ENCODE results near the gene ENO3. TPM values are rescaled to one million over a fixed set of nuclear protein-coding genes. Genes with fewer than 3 reads are reported as not detected.

ENO3 gene
- total and polyA plus RNA-seq, 3 donors from 2014 or later, result 16.4 to 29.9 (median 17.2) TPM

- DNase-seq, result no peak
- intact Hi-C loops (cut with DNase I; ENCODE audit: low total_unique reads), result no loop called here
- 98% methylated on average over 8 of the region's 8 CpGs for WGBS, 2 donors
- H3K9me3 ChIP-seq, result no peaks in the 10 kb centered on the region
- no peak overlapping the region for H3K4me3 ChIP-seq
- no peaks in the 10 kb centered on the region for H3K36me3 ChIP-seq (ENCODE audit: low read depth, missing control alignments)
- H3K4me1 ChIP-seq, result peaks cover 21% of the 10 kb centered on the region
- no peaks in the 10 kb centered on the region for H3K27me3 ChIP-seq
- TF ChIP-seq CTCF (IDR thresholded peaks at IDR 0.05), result no peak
- no peak for TF ChIP-seq POLR2A (IDR thresholded peaks at IDR 0.05)
- no peak overlapping the region for H3K27ac ChIP-seq
Observed at GRCh38 chr17:4970273-4970672, 19.4 kb downstream of the ENO3 start.

- Histone ChIP-seq H3K9me3 (no peaks in the 10 kb centered on the region), H3K27me3 (no peaks in the 10 kb centered on the region), H3K4me1 (peaks cover 10% of the 10 kb centered on the region), H3K36me3 (ENCODE audit: low read depth, missing control alignments) (no peaks in the 10 kb centered on the region), H3K4me3 (no peak overlapping the region), H3K27ac (no peak overlapping the region)
- WGBS, 2 donors, result 75 to 87% methylated on average over 6 of the region's 6 CpGs
- TF ChIP-seq POLR2A (IDR thresholded peaks at IDR 0.05), result no peak
- TF ChIP-seq CTCF (IDR thresholded peaks at IDR 0.05), result no peak
- intact Hi-C loops (cut with DNase I; ENCODE audit: low total_unique reads), result no loop called here
- DNase-seq, result no peak
Observed at GRCh38 chr17:4971826-4972225, 20.9 kb downstream of the ENO3 start.

GRCh38 chr17:4972322-4972721 lies 21.4 kb downstream of the ENO3 start:
- no peaks in the 10 kb centered on the region for H3K36me3 ChIP-seq (ENCODE audit: low read depth, missing control alignments)
- H3K4me3 ChIP-seq, result no peak overlapping the region
- WGBS, 2 donors, result 90 to 92% methylated on average over 11 to 12 of the region's 12 CpGs
- H3K9me3 ChIP-seq, result no peaks in the 10 kb centered on the region
- H3K27me3 ChIP-seq, result no peaks in the 10 kb centered on the region
- intact Hi-C loops (cut with DNase I; ENCODE audit: low total_unique reads), result no loop called here
- no peak for DNase-seq
- H3K4me1 ChIP-seq, result peaks cover 10% of the 10 kb centered on the region
- no peak overlapping the region for H3K27ac ChIP-seq
- TF ChIP-seq POLR2A (IDR thresholded peaks at IDR 0.05) (no peak), CTCF (IDR thresholded peaks at IDR 0.05) (no peak)

- WGBS, 2 donors, result 80% methylated on average over 12 of the region's 12 CpGs
- no peaks in the 10 kb centered on the region for H3K36me3 ChIP-seq (ENCODE audit: low read depth, missing control alignments)
- DNase-seq, result no peak
Observed at GRCh38 chr17:4972752-4973151, 21.8 kb downstream of the ENO3 start.

More at GRCh38 chr17:4972752-4973151, 21.8 kb downstream of the ENO3 start:
- no peak for TF ChIP-seq CTCF (IDR thresholded peaks at IDR 0.05)
- TF ChIP-seq POLR2A (IDR thresholded peaks at IDR 0.05), result no peak
- intact Hi-C loops (cut with DNase I; ENCODE audit: low total_unique reads), result no loop called here
- H3K27ac ChIP-seq, result no peak overlapping the region
- peaks cover 10% of the 10 kb centered on the region for H3K4me1 ChIP-seq
- no peaks in the 10 kb centered on the region for H3K27me3 ChIP-seq
- no peak overlapping the region for H3K4me3 ChIP-seq
- no peaks in the 10 kb centered on the region for H3K9me3 ChIP-seq

All from testis (tissue), 3 donors.